Measurements from ENCODE around the gene NHLH2.

DNA sequence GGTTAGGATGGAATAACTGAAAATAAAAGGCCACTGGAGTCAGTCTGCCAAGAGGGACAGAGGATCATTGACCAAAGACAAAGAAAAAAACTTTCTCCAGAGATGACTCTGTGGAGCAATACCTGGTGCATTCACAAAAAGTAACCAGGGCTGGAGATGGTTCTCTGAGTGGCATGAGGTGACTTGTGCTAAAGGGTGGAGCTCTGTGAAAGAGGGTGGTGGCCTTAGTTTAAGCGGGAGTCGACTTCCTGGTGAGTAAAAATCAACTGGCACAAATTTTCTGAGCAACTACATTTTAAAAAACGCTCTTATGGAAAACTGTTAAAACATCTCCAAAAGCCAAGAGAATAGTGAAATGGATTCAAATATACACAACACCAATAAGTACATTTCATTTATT is 10.0 kb downstream of the NHLH2 start:
- TF ChIP-seq, protein P1, sequence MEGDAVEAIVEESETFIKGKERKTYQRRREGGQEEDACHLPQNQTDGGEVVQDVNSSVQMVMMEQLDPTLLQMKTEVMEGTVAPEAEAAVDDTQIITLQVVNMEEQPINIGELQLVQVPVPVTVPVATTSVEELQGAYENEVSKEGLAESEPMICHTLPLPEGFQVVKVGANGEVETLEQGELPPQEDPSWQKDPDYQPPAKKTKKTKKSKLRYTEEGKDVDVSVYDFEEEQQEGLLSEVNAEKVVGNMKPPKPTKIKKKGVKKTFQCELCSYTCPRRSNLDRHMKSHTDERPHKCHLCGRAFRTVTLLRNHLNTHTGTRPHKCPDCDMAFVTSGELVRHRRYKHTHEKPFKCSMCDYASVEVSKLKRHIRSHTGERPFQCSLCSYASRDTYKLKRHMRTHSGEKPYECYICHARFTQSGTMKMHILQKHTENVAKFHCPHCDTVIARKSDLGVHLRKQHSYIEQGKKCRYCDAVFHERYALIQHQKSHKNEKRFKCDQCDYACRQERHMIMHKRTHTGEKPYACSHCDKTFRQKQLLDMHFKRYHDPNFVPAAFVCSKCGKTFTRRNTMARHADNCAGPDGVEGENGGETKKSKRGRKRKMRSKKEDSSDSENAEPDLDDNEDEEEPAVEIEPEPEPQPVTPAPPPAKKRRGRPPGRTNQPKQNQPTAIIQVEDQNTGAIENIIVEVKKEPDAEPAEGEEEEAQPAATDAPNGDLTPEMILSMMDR (IDR thresholded peaks at IDR 0.05; ENCODE audit: borderline replicate concordance, extremely low read depth, low read length, poor library complexity, severe bottlenecking), result no peak
- no peak for TF ChIP-seq EZH2 (IDR thresholded peaks at IDR 0.05; ENCODE audit: borderline replicate concordance, low read depth, low read length, severe bottlenecking)
